H1 (cell line): ENCODE measurements around the gene ADARB2. TPM values are rescaled to one million over a fixed set of nuclear protein-coding genes. Genes with fewer than 3 reads are reported as not detected.

Source experiments
- CBX8 ChIP-seq: fragments of 300-800, 300-1000 bp; sonication (generic); IDR thresholded peaks from 2 replicates; pipeline ENCODE4 v1.7.1; 2016; ENCODE audit warnings: low read depth, low read length, borderline replicate concordance
- CHD1 ChIP-seq: IDR thresholded peaks from 2 replicates; pipeline ENCODE4 v1.6.1; 2012; ENCODE audit warnings: low read depth, low read length, improper control_type of control experiment
- GABPA ChIP-seq: IDR thresholded peaks from 2 replicates; pipeline ENCODE4 v1.6.1; 2011; ENCODE audit warnings: mild to moderate bottlenecking, low read length, moderate library complexity, borderline replicate concordance; ENCODE audit not compliant: insufficient read depth
- JUND ChIP-seq: IDR thresholded peaks from 2 replicates; pipeline ENCODE4 v1.6.1; 2011; ENCODE audit warnings: mild to moderate bottlenecking, improper control_type of control experiment, low read length
- MAFK ChIP-seq: IDR thresholded peaks from 2 replicates; pipeline ENCODE4 v1.6.1; 2012; ENCODE audit warnings: low read depth, mild to moderate bottlenecking, improper control_type of control experiment, low read length
- POU5F1 ChIP-seq: IDR thresholded peaks from 2 replicates; pipeline ENCODE4 v1.6.1; 2011; ENCODE audit warnings: low read depth, mild to moderate bottlenecking, low read length, moderate library complexity
- RFX5 ChIP-seq: IDR thresholded peaks from 2 replicates; pipeline ENCODE4 v1.6.1; 2011; ENCODE audit warnings: low read depth, low read length, improper control_type of control experiment, borderline replicate concordance
- RNF2 ChIP-seq: fragments of 200-900, 300-1000 bp; sonication (generic); IDR thresholded peaks from 2 replicates; pipeline ENCODE4 v1.7.1; 2016; ENCODE audit warnings: borderline replicate concordance, low read depth, mild to moderate bottlenecking, antibody characterized with exemption, low read length; ENCODE audit not compliant: poor library complexity, severe bottlenecking; ENCODE audit errors: missing control alignments
- ZNF274 ChIP-seq: IDR thresholded peaks from 2 replicates; pipeline ENCODE4 v1.7.0; 2012; ENCODE audit warnings: low read length, borderline replicate concordance; ENCODE audit errors: extremely low read depth
- polyA plus RNA-seq, 7 experiments: library from polyadenylated mRNA; depleted of rRNA in 3 of 7; stranded (reverse) in 5 of 7; unstranded in 2 of 7; fragments of >200 nt in 5 of 7; fragments of 200-250 nt in 2 of 7; gene quantifications; 1 replicate in 5 of 7; 2 replicates in 1 of 7; 4 replicates in 1 of 7; pipeline versions ENCODE4 v1.2.1 to v1.2.3, GENCODE V29; 2011 to 2013; ENCODE audit warnings: missing spikeins in 2 of 7, mixed read lengths in 2 of 7
- total RNA-seq: library from RNA; stranded (reverse); fragmentation: NEBNext Ultra II Directional; extraction: Animal tissue kit (Norgen Biotek cat#: 25700); gene quantifications from 2 replicates; pipeline ENCODE4 v1.2.1, GENCODE V29; 2021
- TF ChIP-seq, protein P1 (sequence below): fragments of 300-600 bp; sonication (generic); IDR thresholded peaks from 2 replicates; pipeline ENCODE4 v1.7.1; 2012; ENCODE audit warnings: low read length, moderate library complexity, mild to moderate bottlenecking, inconsistent platforms; ENCODE audit not compliant: insufficient replicate concordance
- TF ChIP-seq, protein P2 (sequence below): IDR thresholded peaks from 2 replicates; pipeline ENCODE4 v1.6.1; 2012; ENCODE audit warnings: inconsistent platforms

ADARB2 gene
- total and polyA plus RNA-seq, 2 of the 8 experiments (the other 6 are each of a cell fraction or from before 2014, with no cell fraction given): 2.2 to 2.8 TPM

DNA sequence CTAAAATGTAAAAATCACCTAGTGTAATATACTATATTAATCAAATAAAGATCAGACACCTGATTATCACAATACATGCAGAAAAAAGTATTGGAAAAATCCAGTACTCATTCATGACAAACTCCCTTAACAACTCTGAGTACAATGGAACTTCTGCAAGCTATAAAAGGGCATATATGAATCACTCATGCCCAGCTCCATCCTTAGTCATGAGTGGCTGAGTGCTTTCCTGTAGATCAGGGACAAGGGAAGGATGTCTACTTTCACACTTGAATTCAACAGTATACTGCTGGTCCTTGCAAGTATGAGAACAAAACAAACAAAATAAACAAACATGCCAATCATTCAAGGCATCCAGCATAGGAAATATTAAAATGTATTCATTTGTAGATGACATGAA is 116.5 kb downstream of the ADARB2 start (continued):
- TF ChIP-seq, protein P1, sequence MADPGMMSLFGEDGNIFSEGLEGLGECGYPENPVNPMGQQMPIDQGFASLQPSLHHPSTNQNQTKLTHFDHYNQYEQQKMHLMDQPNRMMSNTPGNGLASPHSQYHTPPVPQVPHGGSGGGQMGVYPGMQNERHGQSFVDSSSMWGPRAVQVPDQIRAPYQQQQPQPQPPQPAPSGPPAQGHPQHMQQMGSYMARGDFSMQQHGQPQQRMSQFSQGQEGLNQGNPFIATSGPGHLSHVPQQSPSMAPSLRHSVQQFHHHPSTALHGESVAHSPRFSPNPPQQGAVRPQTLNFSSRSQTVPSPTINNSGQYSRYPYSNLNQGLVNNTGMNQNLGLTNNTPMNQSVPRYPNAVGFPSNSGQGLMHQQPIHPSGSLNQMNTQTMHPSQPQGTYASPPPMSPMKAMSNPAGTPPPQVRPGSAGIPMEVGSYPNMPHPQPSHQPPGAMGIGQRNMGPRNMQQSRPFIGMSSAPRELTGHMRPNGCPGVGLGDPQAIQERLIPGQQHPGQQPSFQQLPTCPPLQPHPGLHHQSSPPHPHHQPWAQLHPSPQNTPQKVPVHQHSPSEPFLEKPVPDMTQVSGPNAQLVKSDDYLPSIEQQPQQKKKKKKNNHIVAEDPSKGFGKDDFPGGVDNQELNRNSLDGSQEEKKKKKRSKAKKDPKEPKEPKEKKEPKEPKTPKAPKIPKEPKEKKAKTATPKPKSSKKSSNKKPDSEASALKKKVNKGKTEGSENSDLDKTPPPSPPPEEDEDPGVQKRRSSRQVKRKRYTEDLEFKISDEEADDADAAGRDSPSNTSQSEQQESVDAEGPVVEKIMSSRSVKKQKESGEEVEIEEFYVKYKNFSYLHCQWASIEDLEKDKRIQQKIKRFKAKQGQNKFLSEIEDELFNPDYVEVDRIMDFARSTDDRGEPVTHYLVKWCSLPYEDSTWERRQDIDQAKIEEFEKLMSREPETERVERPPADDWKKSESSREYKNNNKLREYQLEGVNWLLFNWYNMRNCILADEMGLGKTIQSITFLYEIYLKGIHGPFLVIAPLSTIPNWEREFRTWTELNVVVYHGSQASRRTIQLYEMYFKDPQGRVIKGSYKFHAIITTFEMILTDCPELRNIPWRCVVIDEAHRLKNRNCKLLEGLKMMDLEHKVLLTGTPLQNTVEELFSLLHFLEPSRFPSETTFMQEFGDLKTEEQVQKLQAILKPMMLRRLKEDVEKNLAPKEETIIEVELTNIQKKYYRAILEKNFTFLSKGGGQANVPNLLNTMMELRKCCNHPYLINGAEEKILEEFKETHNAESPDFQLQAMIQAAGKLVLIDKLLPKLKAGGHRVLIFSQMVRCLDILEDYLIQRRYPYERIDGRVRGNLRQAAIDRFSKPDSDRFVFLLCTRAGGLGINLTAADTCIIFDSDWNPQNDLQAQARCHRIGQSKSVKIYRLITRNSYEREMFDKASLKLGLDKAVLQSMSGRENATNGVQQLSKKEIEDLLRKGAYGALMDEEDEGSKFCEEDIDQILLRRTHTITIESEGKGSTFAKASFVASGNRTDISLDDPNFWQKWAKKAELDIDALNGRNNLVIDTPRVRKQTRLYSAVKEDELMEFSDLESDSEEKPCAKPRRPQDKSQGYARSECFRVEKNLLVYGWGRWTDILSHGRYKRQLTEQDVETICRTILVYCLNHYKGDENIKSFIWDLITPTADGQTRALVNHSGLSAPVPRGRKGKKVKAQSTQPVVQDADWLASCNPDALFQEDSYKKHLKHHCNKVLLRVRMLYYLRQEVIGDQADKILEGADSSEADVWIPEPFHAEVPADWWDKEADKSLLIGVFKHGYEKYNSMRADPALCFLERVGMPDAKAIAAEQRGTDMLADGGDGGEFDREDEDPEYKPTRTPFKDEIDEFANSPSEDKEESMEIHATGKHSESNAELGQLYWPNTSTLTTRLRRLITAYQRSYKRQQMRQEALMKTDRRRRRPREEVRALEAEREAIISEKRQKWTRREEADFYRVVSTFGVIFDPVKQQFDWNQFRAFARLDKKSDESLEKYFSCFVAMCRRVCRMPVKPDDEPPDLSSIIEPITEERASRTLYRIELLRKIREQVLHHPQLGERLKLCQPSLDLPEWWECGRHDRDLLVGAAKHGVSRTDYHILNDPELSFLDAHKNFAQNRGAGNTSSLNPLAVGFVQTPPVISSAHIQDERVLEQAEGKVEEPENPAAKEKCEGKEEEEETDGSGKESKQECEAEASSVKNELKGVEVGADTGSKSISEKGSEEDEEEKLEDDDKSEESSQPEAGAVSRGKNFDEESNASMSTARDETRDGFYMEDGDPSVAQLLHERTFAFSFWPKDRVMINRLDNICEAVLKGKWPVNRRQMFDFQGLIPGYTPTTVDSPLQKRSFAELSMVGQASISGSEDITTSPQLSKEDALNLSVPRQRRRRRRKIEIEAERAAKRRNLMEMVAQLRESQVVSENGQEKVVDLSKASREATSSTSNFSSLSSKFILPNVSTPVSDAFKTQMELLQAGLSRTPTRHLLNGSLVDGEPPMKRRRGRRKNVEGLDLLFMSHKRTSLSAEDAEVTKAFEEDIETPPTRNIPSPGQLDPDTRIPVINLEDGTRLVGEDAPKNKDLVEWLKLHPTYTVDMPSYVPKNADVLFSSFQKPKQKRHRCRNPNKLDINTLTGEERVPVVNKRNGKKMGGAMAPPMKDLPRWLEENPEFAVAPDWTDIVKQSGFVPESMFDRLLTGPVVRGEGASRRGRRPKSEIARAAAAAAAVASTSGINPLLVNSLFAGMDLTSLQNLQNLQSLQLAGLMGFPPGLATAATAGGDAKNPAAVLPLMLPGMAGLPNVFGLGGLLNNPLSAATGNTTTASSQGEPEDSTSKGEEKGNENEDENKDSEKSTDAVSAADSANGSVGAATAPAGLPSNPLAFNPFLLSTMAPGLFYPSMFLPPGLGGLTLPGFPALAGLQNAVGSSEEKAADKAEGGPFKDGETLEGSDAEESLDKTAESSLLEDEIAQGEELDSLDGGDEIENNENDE: no peak
- TF ChIP-seq MAFK: no peak
- no peak for TF ChIP-seq CBX8
- TF ChIP-seq RNF2: no peak
- no peak for TF ChIP-seq RFX5
- TF ChIP-seq CHD1: no peak
- no peak for TF ChIP-seq POU5F1
- TF ChIP-seq, protein P2, sequence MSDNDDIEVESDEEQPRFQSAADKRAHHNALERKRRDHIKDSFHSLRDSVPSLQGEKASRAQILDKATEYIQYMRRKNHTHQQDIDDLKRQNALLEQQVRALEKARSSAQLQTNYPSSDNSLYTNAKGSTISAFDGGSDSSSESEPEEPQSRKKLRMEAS: no peak
- TF ChIP-seq GABPA: no peak
- TF ChIP-seq ZNF274: no peak
- no peak for TF ChIP-seq JUND
